Neuronal stem cell (in vitro differentiated cells): ENCODE results near the gene GNB3.

ENCODE experiments used
- DNase-seq: peaks from one replicate; pipeline ENCODE4 v3.0.0-alpha.2; 2013; ENCODE audit warnings: low spot score
- H2AFZ ChIP-seq: one replicate; pipeline ENCODE4 v1.6.1; 2013; ENCODE audit warnings: mild to moderate bottlenecking, low read length, inconsistent platforms
- H2AK5ac ChIP-seq: 2 replicates; pipeline ENCODE4 v1.6.1; 2013; ENCODE audit warnings: low read depth, mild to moderate bottlenecking, inconsistent platforms, low read length, moderate library complexity, mixed read lengths
- H2BK120ac ChIP-seq: 2 replicates; pipeline ENCODE4 v1.6.1; 2013; ENCODE audit warnings: low read depth, mild to moderate bottlenecking, inconsistent platforms, low read length, moderate library complexity, mixed read lengths
- H2BK12ac ChIP-seq: one replicate; pipeline ENCODE4 v1.6.1; 2013; ENCODE audit warnings: low read length, inconsistent platforms
- H2BK15ac ChIP-seq: 2 replicates; pipeline ENCODE4 v1.6.1; 2013; ENCODE audit warnings: mild to moderate bottlenecking, low read length, inconsistent platforms, mixed read lengths
- H2BK5ac ChIP-seq: one replicate; pipeline ENCODE4 v1.6.1; 2013; ENCODE audit warnings: inconsistent platforms, mild to moderate bottlenecking, low read length, moderate library complexity
- H3K14ac ChIP-seq: one replicate; pipeline ENCODE4 v1.6.1; 2013; ENCODE audit warnings: low read length, inconsistent platforms
- H3K18ac ChIP-seq: 2 replicates; pipeline ENCODE4 v1.6.1; 2013; ENCODE audit warnings: low read length, inconsistent platforms
- H3K23ac ChIP-seq: 2 replicates; pipeline ENCODE4 v1.6.1; 2013; ENCODE audit warnings: low read depth, mild to moderate bottlenecking, mixed read lengths, low read length, inconsistent platforms; ENCODE audit not compliant: poor library complexity
- H3K27ac ChIP-seq: replicated peaks from 3 replicates; pipeline ENCODE4 v1.5.1; 2013; ENCODE audit warnings: low read length, inconsistent platforms
- H3K27me3 ChIP-seq, 3 experiments: 2 replicates each; pipeline ENCODE4 v1.6.1; 2013; ENCODE audit warnings: low read length in 3 of 3, mild to moderate bottlenecking in 2 of 3, inconsistent platforms in 1 of 3, low read depth in 1 of 3, mixed read lengths in 1 of 3, moderate library complexity in 1 of 3; ENCODE audit not compliant: control insufficient read depth in 3 of 3, insufficient read depth in 3 of 3
- H3K36me3 ChIP-seq, 2 donors: replicated peaks in 1 of 2; 2 replicates each; pipeline ENCODE4 v1.6.1; 2013; ENCODE audit warnings: low read length in 2 of 2; ENCODE audit not compliant: control insufficient read depth in 2 of 2, insufficient read depth in 2 of 2
- H3K4ac ChIP-seq: 2 replicates; pipeline ENCODE4 v1.6.1; 2013; ENCODE audit warnings: inconsistent platforms, mild to moderate bottlenecking, low read length, moderate library complexity
- H3K4me1 ChIP-seq, 2 donors: 1 replicate in 1 of 2; 2 replicates in 1 of 2; pipeline ENCODE4 v1.6.1; 2013; ENCODE audit warnings: low read length in 2 of 2, low read depth in 1 of 2; ENCODE audit not compliant: control insufficient read depth in 2 of 2, insufficient read depth in 1 of 2
- H3K4me2 ChIP-seq: one replicate; pipeline ENCODE4 v1.6.1; 2013; ENCODE audit warnings: mild to moderate bottlenecking, low read length, inconsistent platforms; ENCODE audit not compliant: insufficient read depth, poor library complexity, severe bottlenecking
- H3K4me3 ChIP-seq, 2 donors: 2 replicates each; pipeline ENCODE4 v1.5.1; 2013; ENCODE audit warnings: low read length in 2 of 2, mild to moderate bottlenecking in 2 of 2, inconsistent platforms in 1 of 2, moderate library complexity in 1 of 2
- H3K79me1 ChIP-seq: one replicate; pipeline ENCODE4 v1.6.1; 2013; ENCODE audit warnings: low read depth, mild to moderate bottlenecking, inconsistent platforms, low read length, moderate library complexity
- H3K9ac ChIP-seq: one replicate; pipeline ENCODE4 v1.6.1; 2013; ENCODE audit warnings: mild to moderate bottlenecking, low read depth, low read length, inconsistent platforms; ENCODE audit not compliant: poor library complexity
- H3K9me3 ChIP-seq, 2 donors: replicated peaks in 1 of 2; 2 replicates each; pipeline versions ENCODE3 to v1.6.1; 2013; ENCODE audit warnings: low read length in 2 of 2, mild to moderate bottlenecking in 2 of 2, inconsistent platforms in 1 of 2, low read depth in 1 of 2, mixed read lengths in 1 of 2, moderate library complexity in 1 of 2; ENCODE audit not compliant: control insufficient read depth in 2 of 2, insufficient read depth in 1 of 2
- H4K8ac ChIP-seq: one replicate; pipeline ENCODE4 v1.6.1; 2013; ENCODE audit warnings: low read depth, mild to moderate bottlenecking, inconsistent platforms, low read length, moderate library complexity
- H4K91ac ChIP-seq: one replicate; pipeline ENCODE4 v1.6.1; 2013; ENCODE audit warnings: low read length, low read depth, mild to moderate bottlenecking, inconsistent platforms; ENCODE audit not compliant: poor library complexity
- WGBS, 2 donors: extraction: QIAGEN DNeasy Blood & Tissue Kit; methylation state at CpG; one replicate each; pipeline ENCODE4 v1.1.7; 2013; ENCODE audit warnings: missing lambda C conversion rate in 2 of 2, mixed read lengths in 1 of 2; ENCODE audit not compliant: insufficient read length in 2 of 2, insufficient replicate concordance in 1 of 2; ENCODE audit errors: extremely low coverage in 2 of 2; 5-methylcytosine and 5-hydroxymethylcytosine counted together

The GNB3 gene

DNA sequence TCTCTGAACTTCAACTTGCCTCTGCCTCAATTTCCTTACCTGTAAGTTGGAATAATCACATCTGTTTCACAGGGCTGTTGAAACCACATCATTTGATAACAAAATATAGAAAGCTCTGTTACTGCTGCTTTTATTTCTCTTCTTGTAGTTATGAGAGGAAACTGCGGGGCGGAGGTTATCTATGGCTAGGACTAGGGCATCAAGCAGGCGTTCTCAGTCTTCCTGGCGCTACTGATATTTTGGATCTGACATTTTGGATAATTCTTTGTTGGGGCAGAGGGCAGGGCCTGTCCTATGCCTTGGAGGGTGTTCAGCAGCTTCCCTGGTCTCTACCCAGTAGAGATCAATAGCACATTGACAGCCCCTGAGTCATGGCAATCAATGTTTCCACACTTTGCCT, 8.6 kb upstream of the GNB3 start:
- Histone ChIP-seq H2BK5ac (no peak overlapping the region), H3K4me3 (no peak overlapping the region), H2BK120ac (no peak overlapping the region), H2AK5ac (no peak overlapping the region), H2AFZ (no peak overlapping the region), H3K27me3 (no peaks in the 10 kb centered on the region), H4K8ac (no peak overlapping the region), H3K9me3 (no peaks in the 10 kb centered on the region), H3K4ac (no peak overlapping the region), H3K23ac (no peak overlapping the region), H3K14ac (no peak overlapping the region), H3K18ac (no peak overlapping the region), H4K91ac (no peak overlapping the region), H3K36me3 (peaks cover 49 to 70% of the 10 kb centered on the region in 2 donors), H3K27ac (no peak overlapping the region), H3K4me2 (no peak overlapping the region), H2BK12ac (no peak overlapping the region), H3K4me1 (peaks cover 8 to 10% of the 10 kb centered on the region in 2 donors), H3K79me1 (peaks cover 27% of the 10 kb centered on the region), H3K9ac (no peak overlapping the region), H2BK15ac (no peak overlapping the region)
- WGBS, 2 donors: no CpG with 5 or more reads among the region's 4 CpGs
- no peak for DNase-seq

DNA sequence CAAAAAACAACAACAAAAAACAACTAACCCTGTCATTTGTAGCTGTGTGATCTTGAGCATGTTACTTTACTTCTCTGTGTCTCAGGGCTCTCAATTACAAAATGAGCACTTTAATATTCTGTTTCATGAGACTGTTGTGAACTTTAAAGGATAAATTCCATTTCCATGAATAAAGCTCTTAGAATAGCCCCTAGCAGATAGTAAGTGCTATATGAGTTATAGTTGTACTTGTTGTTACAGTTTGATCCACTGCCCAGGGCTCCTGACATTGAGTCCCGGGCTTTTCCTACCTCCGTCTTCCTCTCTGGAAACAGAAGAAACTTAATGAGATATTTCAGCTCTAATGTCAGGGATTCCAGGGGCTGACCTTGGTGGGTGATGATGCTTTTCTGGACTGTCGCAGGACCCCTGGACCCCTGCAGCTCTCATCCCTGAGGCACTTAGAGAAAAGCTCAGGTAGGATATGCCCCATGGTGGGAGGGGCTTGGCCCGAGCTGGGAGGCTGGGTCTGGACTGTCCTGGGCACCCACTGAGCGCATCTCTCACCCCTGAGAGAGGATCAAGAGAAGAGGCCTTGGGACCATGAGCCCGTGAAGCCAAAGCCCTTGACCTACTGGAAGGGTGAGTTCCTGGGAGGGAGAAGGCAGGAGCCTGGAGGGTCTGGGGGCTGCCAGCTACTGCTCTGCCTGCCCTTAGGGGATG, 7.4 kb upstream of the GNB3 start:
- Histone ChIP-seq H2BK120ac (no peak overlapping the region), H3K4me3 (no peak overlapping the region), H3K4me1 (peaks cover 6 to 7% of the 10 kb centered on the region in 2 donors), H2BK5ac (no peak overlapping the region), H3K79me1 (peaks cover 26% of the 10 kb centered on the region), H3K4ac (no peak overlapping the region), H4K91ac (no peak overlapping the region), H3K27ac (no peak overlapping the region), H2AK5ac (no peak overlapping the region), H3K14ac (no peak overlapping the region), H3K9me3 (no peaks in the 10 kb centered on the region), H2BK12ac (no peak overlapping the region), H3K23ac (peak overlapping the region; percentile 32), H3K18ac (no peak overlapping the region), H4K8ac (no peak overlapping the region), H3K9ac (peak overlapping the region; percentile 55), H3K27me3 (no peaks in the 10 kb centered on the region), H2AFZ (no peak overlapping the region), H2BK15ac (no peak overlapping the region), H3K4me2 (no peak overlapping the region), H3K36me3 (peaks cover 60 to 83% of the 10 kb centered on the region in 2 donors)
- WGBS, 2 donors: no CpG with 5 or more reads among the region's 6 CpGs
- no peak for DNase-seq

- no peak overlapping the region for H2AK5ac ChIP-seq
- H3K27ac ChIP-seq: no peak overlapping the region
- no peak overlapping the region for H3K9ac ChIP-seq
- no peak overlapping the region for H2BK5ac ChIP-seq
- H2BK120ac ChIP-seq: no peak overlapping the region
- no peaks in the 10 kb centered on the region for H3K9me3 ChIP-seq
- no CpG with 5 or more reads among the region's 1 CpG for WGBS, 2 donors
- H3K4me3 ChIP-seq: no peak overlapping the region
- H3K36me3 ChIP-seq: peaks cover 69 to 92% of the 10 kb centered on the region in 2 donors
- no peak overlapping the region for H2BK15ac ChIP-seq
- H2AFZ ChIP-seq: no peak overlapping the region
- no peak overlapping the region for H4K91ac ChIP-seq
- H3K4me2 ChIP-seq: no peak overlapping the region
- no peak overlapping the region for H3K14ac ChIP-seq
- H3K79me1 ChIP-seq: peaks cover 20% of the 10 kb centered on the region
- H3K23ac ChIP-seq: no peak overlapping the region
- no peak overlapping the region for H2BK12ac ChIP-seq
- H3K27me3 ChIP-seq: no peaks in the 10 kb centered on the region
- no peak overlapping the region for H3K18ac ChIP-seq
- no peak overlapping the region for H3K4ac ChIP-seq
- DNase-seq: no peak
- H4K8ac ChIP-seq: no peak overlapping the region
- peaks cover 6 to 7% of the 10 kb centered on the region in 2 donors for H3K4me1 ChIP-seq
These were observed 6.5 kb upstream of the GNB3 start for GRCh38 chr12:6834254-6834653.

DNA sequence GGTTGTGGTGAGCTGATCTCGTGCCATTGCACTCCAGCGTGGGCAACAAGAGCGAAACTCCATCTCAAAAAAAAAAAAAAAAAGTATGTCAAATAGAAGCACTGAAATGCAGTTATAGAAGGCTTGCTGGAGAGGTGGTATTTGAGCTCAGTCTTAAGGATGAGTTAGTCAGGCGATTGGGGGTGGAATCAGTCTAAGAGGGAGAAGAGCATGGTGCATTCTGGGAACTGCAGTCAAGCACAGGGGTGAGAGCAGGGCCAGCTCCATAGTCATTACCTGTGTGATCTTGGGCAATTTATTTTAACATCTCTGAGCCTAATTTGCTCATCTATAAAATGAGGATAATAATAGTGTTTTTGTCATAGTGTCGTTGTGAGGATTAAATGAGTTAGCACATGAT, 5.9 kb upstream of the GNB3 start:
- H3K4me3 ChIP-seq: no peak overlapping the region
- no CpG with 5 or more reads among the region's 5 CpGs for WGBS, 2 donors
- H4K91ac ChIP-seq: no peak overlapping the region
- H2BK120ac ChIP-seq: no peak overlapping the region
- H3K9ac ChIP-seq: no peak overlapping the region
- H3K79me1 ChIP-seq: peaks cover 17% of the 10 kb centered on the region
- no peak for DNase-seq
- no peak overlapping the region for H2BK15ac ChIP-seq
- H2AK5ac ChIP-seq: no peak overlapping the region
- no peak overlapping the region for H4K8ac ChIP-seq
- no peak overlapping the region for H3K4me2 ChIP-seq
- H3K18ac ChIP-seq: no peak overlapping the region
- peaks cover 2 to 9% of the 10 kb centered on the region in 2 donors for H3K4me1 ChIP-seq
- no peak overlapping the region for H3K4ac ChIP-seq
- H3K9me3 ChIP-seq: no peaks in the 10 kb centered on the region
- no peak overlapping the region for H2BK12ac ChIP-seq
- no peak overlapping the region for H3K27ac ChIP-seq
- no peak overlapping the region for H3K23ac ChIP-seq
- H3K27me3 ChIP-seq: no peaks in the 10 kb centered on the region
- no peak overlapping the region for H3K14ac ChIP-seq
- no peak overlapping the region for H2AFZ ChIP-seq
- no peak overlapping the region for H2BK5ac ChIP-seq
- H3K36me3 ChIP-seq: peaks cover 73 to 95% of the 10 kb centered on the region in 2 donors
